Measurements from ENCODE around the gene ANAPC1. TPM values are rescaled to one million over a fixed set of nuclear protein-coding genes. Genes with fewer than 3 reads are reported as not detected.

Gene ANAPC1
- polyA plus RNA-seq, 2 of the 4 experiments (the other 2 are of a cell fraction) = 45.3 to 79.3 TPM

- WGBS (ENCODE audit: missing lambda C conversion rate) = 71% methylated on average over 2 of the region's 2 CpGs
- no peak for FAIRE-seq
- no peak overlapping the region for H3K27ac ChIP-seq
- no peak for ATAC-seq
- no peak for DNase-seq (ENCODE audit: low read depth in 1 of 2, low spot score in 1 of 2)
- POLR2A ChIA-PET = no interaction called here
- no peak overlapping the region for H3K4me2 ChIP-seq
- H3K4me1 ChIP-seq = peaks cover 5% of the 10 kb centered on the region; the same call in 1 of the 3 replicates
- TF ChIP-seq MAX (IDR thresholded peaks at IDR 0.05) (no peak), HDAC2 (IDR thresholded peaks at IDR 0.05) (no peak), FOSB (CRISPR knock-in tag; IDR thresholded peaks at IDR 0.05) (no peak), CHD4 (IDR thresholded peaks at IDR 0.05; ENCODE audit: borderline replicate concordance) (no peak), JUN (IDR thresholded peaks at IDR 0.05) (no peak), MAZ (IDR thresholded peaks at IDR 0.05; ENCODE audit: borderline replicate concordance, low read depth, low read length) (no peak), HES2 (IDR thresholded peaks at IDR 0.05) (no peak), HMGXB4 (CRISPR knock-in tag; IDR thresholded peaks at IDR 0.05; ENCODE audit: borderline replicate concordance) (no peak), ATOH8 (CRISPR knock-in tag; IDR thresholded peaks at IDR 0.05; ENCODE audit: low read depth) (no peak), MYC (IDR thresholded peaks at IDR 0.05; ENCODE audit: borderline replicate concordance, low read length) (no peak), ZNF302 (CRISPR knock-in tag; IDR thresholded peaks at IDR 0.05) (no peak), CHD2 (IDR thresholded peaks at IDR 0.05; ENCODE audit: low read length, partially characterized antibody) (no peak)
- H3K9me3 ChIP-seq = no peaks in the 10 kb centered on the region
- no peak overlapping the region for H3K4me3 ChIP-seq
- CTCF ChIA-PET = interaction anchor here (1.3 to 1.6 kb wide), 2 partner anchors 30 to 40 kb away, joined by 3 to 5 read pairs; no protein-coding TSS in a partner anchor
These were observed 43.7 kb upstream of the ANAPC1 start for GRCh38 chr2:111927723-111928122.

GRCh38 chr2:111924617-111925107 is 40.7 kb upstream of the ANAPC1 start:
- TF ChIP-seq CBX2 (IDR thresholded peaks at IDR 0.05; ENCODE audit: borderline replicate concordance, low read depth) (no peak), EP300 (IDR thresholded peaks at IDR 0.05) (no peak), POLR2AphosphoS2 (conservative IDR thresholded peaks at IDR 0.05; ENCODE audit: low read length) (no peak), TP53 (CRISPR knock-in tag; IDR thresholded peaks at IDR 0.05) (no peak), MYC (IDR thresholded peaks at IDR 0.05; ENCODE audit: borderline replicate concordance, low read length) (no peak), CEBPB (IDR thresholded peaks at IDR 0.05) (no peak), ZFP36 (IDR thresholded peaks at IDR 0.05; ENCODE audit: borderline replicate concordance, partially characterized antibody) (no peak)
- H3K9me3 ChIP-seq = no peaks in the 10 kb centered on the region
- no peak overlapping the region for H3K4me2 ChIP-seq
- POLR2A ChIA-PET = no interaction called here
- no peak overlapping the region for H3K27ac ChIP-seq
- no peaks in the 10 kb centered on the region for H3K4me1 ChIP-seq
- no peak for DNase-seq (ENCODE audit: low read depth in 1 of 2, low spot score in 1 of 2)
- no peak for FAIRE-seq
- ATAC-seq = no peak
- no peak overlapping the region for H3K4me3 ChIP-seq
- 65% methylated on average over 3 of the region's 3 CpGs for WGBS (ENCODE audit: missing lambda C conversion rate)
- CTCF ChIA-PET = interaction anchor here (1.6 kb wide), 1 partner anchor 37 kb away, joined by 4 read pairs; no protein-coding TSS in a partner anchor

GRCh38 chr2:111923276-111923804 is 39.3 kb upstream of the ANAPC1 start:
- 85% methylated on average over 4 of the region's 4 CpGs for WGBS (ENCODE audit: missing lambda C conversion rate)
- TF ChIP-seq NPAS2 (CRISPR knock-in tag; IDR thresholded peaks at IDR 0.05; ENCODE audit: borderline replicate concordance) (no peak), TFCP2L1 (CRISPR knock-in tag; IDR thresholded peaks at IDR 0.05) (no peak), ZSCAN20 (CRISPR knock-in tag; IDR thresholded peaks at IDR 0.05) (no peak), MAZ (IDR thresholded peaks at IDR 0.05; ENCODE audit: borderline replicate concordance, low read depth, low read length) (no peak), RAD21 (conservative IDR thresholded peaks at IDR 0.05 in 1 of 2, IDR thresholded peaks at IDR 0.05 in 1 of 2) (no peak), FOSB (CRISPR knock-in tag; IDR thresholded peaks at IDR 0.05) (no peak), KDM5A (IDR thresholded peaks at IDR 0.05) (no peak), FOXS1 (CRISPR knock-in tag; IDR thresholded peaks at IDR 0.05) (no peak), POLR2A (IDR thresholded peaks at IDR 0.05; ENCODE audit: low read length) (no peak), CTCF (IDR thresholded peaks at IDR 0.05) (no peak), KDM1A (IDR thresholded peaks at IDR 0.05; ENCODE audit: low read depth) (no peak), JUN (IDR thresholded peaks at IDR 0.05) (no peak), HDAC2 (IDR thresholded peaks at IDR 0.05) (no peak), ELK1 (IDR thresholded peaks at IDR 0.05; ENCODE audit: low read depth, low read length) (no peak), MAFK (IDR thresholded peaks at IDR 0.05; ENCODE audit: partially characterized antibody) (no peak)

More at GRCh38 chr2:111923276-111923804, 39.3 kb upstream of the ANAPC1 start:
- DNase-seq (ENCODE audit: low read depth in 1 of 2, low spot score in 1 of 2) (no peak), FAIRE-seq (no peak), ATAC-seq (no peak)
- Histone ChIP-seq H3K4me2 (no peak overlapping the region), H3K27ac (no peak overlapping the region), H3K9me3 (no peaks in the 10 kb centered on the region), H3K4me3 (no peak overlapping the region), H3K4me1 (no peaks in the 10 kb centered on the region)
- POLR2A ChIA-PET = no interaction called here
- CTCF ChIA-PET = interaction anchor here (1.2 kb wide), 1 partner anchor 9 kb away, joined by 4 read pairs; no protein-coding TSS in a partner anchor

All from A549 (cell line).